ENCODE measurements around the gene MKX. TPM values are rescaled to one million over a fixed set of nuclear protein-coding genes. Genes with fewer than 3 reads are reported as not detected.

Gene MKX
- total RNA-seq, 1 donor from 2014 or later = 22.1 TPM

DNA sequence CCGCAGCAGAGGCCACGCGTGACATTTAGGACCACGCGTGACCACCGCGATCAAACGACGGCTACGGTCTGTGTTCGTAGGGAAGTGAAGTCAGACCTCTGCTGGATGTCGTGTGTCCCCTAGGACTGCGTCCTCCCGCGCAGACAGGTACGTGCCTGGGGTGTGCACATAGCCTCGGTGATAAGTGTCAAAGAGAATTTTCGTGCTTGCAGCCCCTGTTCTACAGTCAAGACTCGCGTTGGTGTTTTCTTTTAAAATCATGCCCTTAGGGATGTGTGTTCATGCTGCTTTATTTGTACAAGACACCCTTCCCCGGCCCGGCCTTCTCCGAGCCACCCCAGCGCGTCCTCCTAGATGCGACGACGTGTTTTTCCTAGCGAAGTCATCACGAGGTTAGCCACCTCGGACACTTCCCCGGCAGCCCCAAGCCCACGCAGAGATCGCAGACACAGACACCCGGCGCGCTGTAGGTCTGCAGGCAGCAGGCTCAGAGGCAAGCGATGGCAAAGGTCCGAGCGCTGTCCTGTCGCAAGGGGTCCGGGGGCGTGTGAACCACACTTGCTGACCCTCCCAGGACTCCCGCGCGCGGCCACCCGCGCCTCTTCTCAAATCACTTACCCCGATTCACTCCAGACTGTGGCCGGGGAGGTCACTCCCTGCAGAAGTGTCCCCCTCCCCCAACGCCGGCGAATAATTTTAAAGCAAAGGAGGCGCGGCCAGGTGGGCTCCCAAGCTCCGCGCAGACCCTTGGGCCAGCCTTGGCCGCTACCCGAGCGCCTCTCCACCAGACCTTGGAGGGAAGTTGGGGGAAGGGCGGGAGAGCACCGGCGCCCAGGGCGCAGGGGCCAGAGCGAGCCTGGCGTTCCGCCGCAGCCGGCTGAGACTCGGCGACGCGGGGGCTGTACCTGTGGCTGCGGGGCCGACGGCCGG lies 552 bp downstream of the MKX start:
- DNase-seq (ENCODE audit: low spot score) = peak; percentile 91
- H3K36me3 Mint-ChIP-seq (ENCODE audit: low read depth) = peaks cover 3% of the 10 kb centered on the region
- H3K9me3 Mint-ChIP-seq (ENCODE audit: low read depth) = no peaks in the 10 kb centered on the region
- peak overlapping the region; percentile 94 for H3K27ac Mint-ChIP-seq (ENCODE audit: unreplicated experiment)
- H3K27me3 Mint-ChIP-seq (ENCODE audit: low read depth) = peaks cover 10% of the 10 kb centered on the region
- H3K4me3 Mint-ChIP-seq (ENCODE audit: unreplicated experiment) = peak overlapping the region; percentile 84
- TF ChIP-seq, protein P1, sequence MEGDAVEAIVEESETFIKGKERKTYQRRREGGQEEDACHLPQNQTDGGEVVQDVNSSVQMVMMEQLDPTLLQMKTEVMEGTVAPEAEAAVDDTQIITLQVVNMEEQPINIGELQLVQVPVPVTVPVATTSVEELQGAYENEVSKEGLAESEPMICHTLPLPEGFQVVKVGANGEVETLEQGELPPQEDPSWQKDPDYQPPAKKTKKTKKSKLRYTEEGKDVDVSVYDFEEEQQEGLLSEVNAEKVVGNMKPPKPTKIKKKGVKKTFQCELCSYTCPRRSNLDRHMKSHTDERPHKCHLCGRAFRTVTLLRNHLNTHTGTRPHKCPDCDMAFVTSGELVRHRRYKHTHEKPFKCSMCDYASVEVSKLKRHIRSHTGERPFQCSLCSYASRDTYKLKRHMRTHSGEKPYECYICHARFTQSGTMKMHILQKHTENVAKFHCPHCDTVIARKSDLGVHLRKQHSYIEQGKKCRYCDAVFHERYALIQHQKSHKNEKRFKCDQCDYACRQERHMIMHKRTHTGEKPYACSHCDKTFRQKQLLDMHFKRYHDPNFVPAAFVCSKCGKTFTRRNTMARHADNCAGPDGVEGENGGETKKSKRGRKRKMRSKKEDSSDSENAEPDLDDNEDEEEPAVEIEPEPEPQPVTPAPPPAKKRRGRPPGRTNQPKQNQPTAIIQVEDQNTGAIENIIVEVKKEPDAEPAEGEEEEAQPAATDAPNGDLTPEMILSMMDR (IDR thresholded peaks at IDR 0.05) = no peak
- peaks cover 30% of the 10 kb centered on the region for H3K4me1 Mint-ChIP-seq (ENCODE audit: low read depth)

DNA sequence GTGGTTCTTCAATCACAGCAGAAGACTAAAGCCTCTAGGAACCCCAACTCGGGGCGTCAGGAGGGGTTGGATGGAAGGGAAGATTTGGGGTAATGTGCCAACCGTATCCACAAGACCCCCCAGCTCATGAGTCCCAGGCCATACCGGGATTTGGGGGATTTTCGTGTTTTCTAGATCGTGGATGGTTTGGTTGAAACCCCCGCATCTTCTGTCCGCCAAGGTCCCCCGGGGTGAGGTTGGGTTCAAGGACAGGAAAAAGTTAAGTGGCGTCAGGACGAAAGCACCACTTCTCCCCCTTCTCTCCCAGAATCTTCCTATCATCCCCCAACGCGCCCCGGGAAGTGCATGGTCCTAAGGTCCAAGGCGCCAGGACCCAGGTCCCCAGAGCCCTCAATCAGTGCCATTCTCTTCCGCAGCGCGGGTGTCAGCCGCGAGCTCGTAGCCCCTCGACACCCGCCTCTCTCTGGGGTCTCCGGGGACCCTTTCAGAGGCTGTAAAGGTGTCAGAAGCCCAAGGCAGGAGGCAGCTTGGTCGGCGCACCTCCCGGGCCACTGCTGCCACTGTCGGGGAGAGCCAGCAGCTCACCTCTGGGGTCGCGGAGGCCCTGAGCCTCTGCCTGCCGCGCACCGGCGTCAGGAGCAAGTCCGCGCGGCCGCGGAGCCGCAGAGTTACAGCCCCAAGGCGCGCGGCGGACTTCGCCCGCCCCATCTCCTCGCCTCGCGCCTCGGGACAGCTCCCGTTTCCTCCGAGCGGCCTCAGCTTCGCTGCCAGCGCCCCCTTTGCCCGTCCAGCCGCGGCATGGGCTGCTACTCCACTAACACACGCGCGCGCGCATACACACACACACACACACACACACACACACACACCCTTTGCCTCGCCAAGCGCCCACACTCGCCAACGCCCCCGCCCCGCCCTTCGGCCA lies 1.5 kb downstream of the MKX start:
- peaks cover 30% of the 10 kb centered on the region for H3K4me1 Mint-ChIP-seq (ENCODE audit: low read depth)
- peak; percentile 94 for DNase-seq (ENCODE audit: low spot score)
- H3K4me3 Mint-ChIP-seq (ENCODE audit: unreplicated experiment) = peak overlapping the region; percentile 84
- no peaks in the 10 kb centered on the region for H3K9me3 Mint-ChIP-seq (ENCODE audit: low read depth)
- TF ChIP-seq, protein P1 (IDR thresholded peaks at IDR 0.05) = peak; percentile 54
- H3K36me3 Mint-ChIP-seq (ENCODE audit: low read depth) = peaks cover 2% of the 10 kb centered on the region
- peaks cover 5% of the 10 kb centered on the region for H3K27me3 Mint-ChIP-seq (ENCODE audit: low read depth)
- peak overlapping the region; percentile 94 for H3K27ac Mint-ChIP-seq (ENCODE audit: unreplicated experiment)

DNA sequence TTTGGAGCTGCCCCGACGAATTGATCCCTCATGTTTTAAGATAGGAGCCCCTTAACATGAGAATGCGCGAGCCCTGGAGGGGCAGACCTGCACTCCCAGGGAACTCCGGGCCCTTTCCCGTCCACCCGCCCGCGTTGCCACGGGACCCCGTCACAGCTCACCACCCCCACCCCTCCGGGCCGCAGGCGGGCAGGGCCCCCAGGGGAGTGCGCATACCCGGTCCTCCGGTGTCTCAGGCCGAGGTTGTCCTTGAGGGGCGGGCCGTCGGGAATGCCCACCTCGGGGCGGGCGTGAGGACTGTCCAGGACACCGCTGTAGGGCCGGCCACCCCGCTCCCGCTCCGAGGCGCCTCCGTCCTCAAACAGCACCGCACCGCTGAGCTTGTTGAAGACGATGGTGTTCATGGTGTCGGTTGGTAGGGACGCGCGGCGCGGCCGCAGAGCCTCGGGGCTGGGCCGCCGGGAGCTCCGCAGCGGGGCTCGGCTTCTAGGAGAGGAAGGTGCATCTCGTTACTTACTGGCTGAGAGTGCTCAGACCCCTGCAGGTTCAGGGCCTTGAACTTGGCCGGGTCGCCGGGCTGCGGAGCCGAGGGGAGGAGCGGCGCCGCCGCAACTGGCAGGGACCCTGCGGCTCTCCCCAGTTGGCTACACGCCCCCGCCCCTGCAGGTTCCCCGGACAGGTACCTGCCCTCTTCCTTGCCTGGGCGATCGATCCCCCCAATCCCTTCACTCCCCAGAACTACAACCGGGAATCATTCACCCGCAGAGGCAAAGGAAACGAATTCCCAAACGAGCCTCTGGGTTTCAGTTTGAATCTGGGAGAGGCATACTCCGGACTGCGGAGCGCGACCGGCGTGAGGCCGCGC lies 2.4 kb downstream of the MKX start:
- TF ChIP-seq, protein P1 (IDR thresholded peaks at IDR 0.05) = no peak
- peak overlapping the region; percentile 94 for H3K27ac Mint-ChIP-seq (ENCODE audit: unreplicated experiment)
- DNase-seq (ENCODE audit: low spot score) = peak; percentile 95
- H3K4me1 Mint-ChIP-seq (ENCODE audit: low read depth) = peaks cover 30% of the 10 kb centered on the region
- peaks cover 2% of the 10 kb centered on the region for H3K27me3 Mint-ChIP-seq (ENCODE audit: low read depth)
- no peaks in the 10 kb centered on the region for H3K9me3 Mint-ChIP-seq (ENCODE audit: low read depth)
- peaks cover 2% of the 10 kb centered on the region for H3K36me3 Mint-ChIP-seq (ENCODE audit: low read depth)
- peak overlapping the region; percentile 84 for H3K4me3 Mint-ChIP-seq (ENCODE audit: unreplicated experiment)

DNA sequence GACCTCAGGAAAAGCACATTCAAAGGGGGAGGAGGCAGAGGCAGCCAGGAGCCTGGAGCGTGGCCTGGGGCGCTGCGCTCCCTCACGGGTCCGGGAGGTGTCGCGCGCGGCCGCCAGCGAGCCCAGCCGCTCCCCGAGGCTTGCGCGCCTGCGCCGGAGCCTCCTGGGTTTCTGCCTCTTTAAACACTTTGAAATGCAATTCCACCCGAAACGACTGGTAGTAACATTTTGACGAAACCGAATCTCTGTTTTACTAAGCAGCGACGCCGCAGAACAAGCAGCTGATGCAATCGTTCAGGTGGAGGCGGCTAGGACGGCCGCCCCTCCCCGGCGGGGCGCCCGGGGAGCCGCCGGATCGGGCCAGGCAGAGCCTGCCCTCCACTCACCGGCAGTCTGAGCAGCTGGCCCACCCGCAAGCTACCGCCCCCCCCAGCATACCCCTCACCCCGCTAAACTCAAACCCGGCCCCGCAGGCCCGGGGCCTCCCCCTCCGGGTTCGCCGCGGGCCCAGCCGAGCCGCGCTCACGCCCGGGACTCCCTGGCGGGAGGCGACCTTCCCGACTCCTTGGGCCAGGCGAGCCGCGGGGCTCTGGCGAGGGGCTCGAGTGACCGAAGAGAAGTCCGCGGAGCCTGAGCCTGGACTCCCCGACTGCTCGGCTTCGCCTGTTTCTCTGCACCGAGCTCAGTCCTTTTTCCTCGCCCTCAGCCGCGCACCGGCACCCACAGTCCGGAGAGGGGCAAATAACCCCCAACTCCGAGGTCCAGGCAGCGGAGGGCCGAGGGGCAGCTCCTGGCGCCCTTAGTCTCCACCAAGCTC lies 3.2 kb downstream of the MKX start:
- Mint-ChIP-seq H3K4me1 (ENCODE audit: low read depth) (peaks cover 33% of the 10 kb centered on the region), H3K4me3 (ENCODE audit: unreplicated experiment) (peak overlapping the region; percentile 84), H3K27me3 (ENCODE audit: low read depth) (peaks cover 2% of the 10 kb centered on the region), H3K36me3 (ENCODE audit: low read depth) (peaks cover 2% of the 10 kb centered on the region), H3K9me3 (ENCODE audit: low read depth) (no peaks in the 10 kb centered on the region), H3K27ac (ENCODE audit: unreplicated experiment) (peak overlapping the region; percentile 94)
- TF ChIP-seq, protein P1 (IDR thresholded peaks at IDR 0.05) = peak; percentile 90
- DNase-seq (ENCODE audit: low spot score) = peak; percentile 88
